ENCODE measurements around the gene SERPINF2. TPM values are rescaled to one million over a fixed set of nuclear protein-coding genes. Genes with fewer than 3 reads are reported as not detected.

The SERPINF2 gene
- total RNA-seq, 1 experiment from 2014 or later = 0.68 TPM

DNA sequence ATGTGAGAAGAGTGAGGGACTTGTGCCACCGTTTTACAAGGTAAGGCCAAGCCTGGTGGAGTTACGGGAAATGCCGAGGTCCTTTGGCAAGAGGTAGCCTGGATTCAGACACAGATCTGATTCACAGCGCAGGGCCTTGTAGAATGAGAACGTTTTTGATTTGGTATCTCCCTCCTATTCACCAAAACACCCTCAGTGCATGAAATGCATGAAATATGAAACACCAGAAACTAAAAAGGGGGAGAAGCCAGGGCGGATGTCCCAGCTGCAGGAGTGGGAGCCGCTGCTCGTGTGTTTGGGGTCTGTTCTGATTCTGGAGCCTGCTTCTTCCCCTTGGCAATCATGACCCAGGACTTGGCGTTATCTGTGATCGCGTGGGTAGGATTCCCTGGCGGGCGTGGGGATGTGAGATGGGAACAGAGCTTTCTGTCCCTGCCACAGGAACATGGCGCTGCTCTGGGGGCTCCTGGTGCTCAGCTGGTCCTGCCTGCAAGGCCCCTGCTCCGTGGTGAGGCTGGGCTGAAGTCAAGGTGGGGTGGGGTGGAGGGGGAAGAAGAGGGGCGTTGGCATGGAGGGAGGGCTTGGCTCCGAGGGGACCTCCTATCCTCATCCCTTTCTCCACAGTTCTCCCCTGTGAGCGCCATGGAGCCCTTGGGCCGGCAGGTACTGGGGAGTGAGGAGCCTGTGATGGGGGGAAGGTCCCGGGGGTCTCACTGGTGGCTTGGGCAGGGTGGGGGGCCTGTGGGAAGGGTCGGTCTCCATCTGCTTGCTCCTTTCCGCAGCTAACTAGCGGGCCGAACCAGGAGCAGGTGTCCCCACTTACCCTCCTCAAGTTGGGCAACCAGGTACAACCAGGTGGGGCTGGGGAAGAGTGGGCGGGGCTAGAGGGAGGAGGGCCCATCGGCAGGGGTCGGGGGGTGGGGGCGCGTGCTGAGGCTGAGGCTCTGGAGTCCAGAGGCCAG, 2.2 kb downstream of the SERPINF2 start:
- no peak overlapping the region for H3K4me3 Mint-ChIP-seq
- Histone ChIP-seq H3K79me2 (ENCODE audit: insufficient read depth, low read length) (no peaks in the 10 kb centered on the region), H4K8ac (replicated peaks; ENCODE audit: insufficient read length, low read depth, low read length) (no peak overlapping the region), H2BK120ac (ENCODE audit: low read depth, low read length, poor library complexity, severe bottlenecking) (no peak overlapping the region), H3T11ph (ENCODE audit: low read length) (no peak overlapping the region), H2AFZ (ENCODE audit: low read length) (no peak overlapping the region), H2AK5ac (ENCODE audit: insufficient read length, low read length) (no peak overlapping the region), H3K14ac (ENCODE audit: insufficient read depth, low read length) (no peak overlapping the region), H3K23me2 (ENCODE audit: insufficient read length, low read depth, low read length, poor library complexity, severe bottlenecking) (no peaks in the 10 kb centered on the region), H3K56ac (ENCODE audit: insufficient read length, low read depth, low read length) (no peak overlapping the region), H3K23ac (ENCODE audit: insufficient read length, low read depth, low read length) (no peak overlapping the region), H3K9me3 (ENCODE audit: control insufficient read depth, low read depth, low read length) (no peaks in the 10 kb centered on the region), H4K5ac (ENCODE audit: insufficient read length, low read depth, low read length) (no peak overlapping the region), H3K27me3 (ENCODE audit: insufficient read depth, low read length) (no peaks in the 10 kb centered on the region), H3K79me1 (ENCODE audit: insufficient read depth, low read depth, low read length, poor library complexity, severe bottlenecking) (no peaks in the 10 kb centered on the region), H3K27ac (ENCODE audit: insufficient read length, low read depth, low read length) (no peak overlapping the region), H2BK20ac (ENCODE audit: low read depth, low read length, poor library complexity, severe bottlenecking) (no peak overlapping the region), H4K91ac (ENCODE audit: insufficient read length, low read depth, low read length) (no peak overlapping the region), H2BK15ac (ENCODE audit: low read depth, low read length) (no peak overlapping the region), H4K20me1 (ENCODE audit: control insufficient read depth, insufficient read depth, insufficient read length) (no peaks in the 10 kb centered on the region), H3K9ac (ENCODE audit: extremely low read depth, insufficient read length, low read length) (no peak overlapping the region), H2BK5ac (ENCODE audit: insufficient read length, low read length) (no peak overlapping the region), H3K4ac (ENCODE audit: low read depth, low read length) (no peak overlapping the region), H3K4me2 (ENCODE audit: insufficient read depth, insufficient read length, low read length) (no peak overlapping the region), H3K4me1 (ENCODE audit: insufficient read depth, low read length) (no peaks in the 10 kb centered on the region), H2BK12ac (ENCODE audit: insufficient read length, low read depth, low read length) (no peak overlapping the region), H3K18ac (ENCODE audit: insufficient read length, low read depth, low read length) (no peak overlapping the region)
- peaks cover 1% of the 10 kb centered on the region; the same call in 1 of the 2 replicates for H3K27me3 Mint-ChIP-seq (ENCODE audit: low read depth)
- TF ChIP-seq, protein P1, sequence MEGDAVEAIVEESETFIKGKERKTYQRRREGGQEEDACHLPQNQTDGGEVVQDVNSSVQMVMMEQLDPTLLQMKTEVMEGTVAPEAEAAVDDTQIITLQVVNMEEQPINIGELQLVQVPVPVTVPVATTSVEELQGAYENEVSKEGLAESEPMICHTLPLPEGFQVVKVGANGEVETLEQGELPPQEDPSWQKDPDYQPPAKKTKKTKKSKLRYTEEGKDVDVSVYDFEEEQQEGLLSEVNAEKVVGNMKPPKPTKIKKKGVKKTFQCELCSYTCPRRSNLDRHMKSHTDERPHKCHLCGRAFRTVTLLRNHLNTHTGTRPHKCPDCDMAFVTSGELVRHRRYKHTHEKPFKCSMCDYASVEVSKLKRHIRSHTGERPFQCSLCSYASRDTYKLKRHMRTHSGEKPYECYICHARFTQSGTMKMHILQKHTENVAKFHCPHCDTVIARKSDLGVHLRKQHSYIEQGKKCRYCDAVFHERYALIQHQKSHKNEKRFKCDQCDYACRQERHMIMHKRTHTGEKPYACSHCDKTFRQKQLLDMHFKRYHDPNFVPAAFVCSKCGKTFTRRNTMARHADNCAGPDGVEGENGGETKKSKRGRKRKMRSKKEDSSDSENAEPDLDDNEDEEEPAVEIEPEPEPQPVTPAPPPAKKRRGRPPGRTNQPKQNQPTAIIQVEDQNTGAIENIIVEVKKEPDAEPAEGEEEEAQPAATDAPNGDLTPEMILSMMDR (conservative IDR thresholded peaks at IDR 0.05) = no peak
- peaks cover 4 to 6% of the 10 kb centered on the region in 2 experiments; a peak in 3 of 4 replicates for H3K4me1 Mint-ChIP-seq
- no peaks in the 10 kb centered on the region for H3K36me3 Mint-ChIP-seq (ENCODE audit: insufficient read depth in 1 of 3, low read depth in 3 of 3)
- no CpG with 5 or more reads among the region's 29 CpGs for WGBS (ENCODE audit: extremely low coverage, insufficient read length, low lambda C conversion rate)
- no peak overlapping the region for H3K27ac Mint-ChIP-seq
- no peak for DNase-seq
- H3K9me3 Mint-ChIP-seq = peaks cover 0 to 11% of the 10 kb centered on the region in 2 experiments; a peak in 1 of 5 replicates
